Activated gamma-delta T cell treated with Interleukin-2 at 50 U/mL for 16 hours (primary cell): Measurements from ENCODE around the gene IFNA16.
"Not testable (repeated sequence)": the region's sequence is repeated elsewhere in the genome, so short reads cannot be mapped to it uniquely, and the experiment has no call there.

Experiments
- DNase-seq: peaks from one replicate; pipeline ENCODE4 v3.0.0-alpha.2; 2020

The IFNA16 gene

GRCh38 chr9:21217211-21217610, at the start of gene IFNA16:
Gene IFNA16 (minus strand): TSS chr9:21217311. CDS start chr9:21217305, 6 bp downstream.
- DNase-seq = not testable (repeated sequence)

DNA sequence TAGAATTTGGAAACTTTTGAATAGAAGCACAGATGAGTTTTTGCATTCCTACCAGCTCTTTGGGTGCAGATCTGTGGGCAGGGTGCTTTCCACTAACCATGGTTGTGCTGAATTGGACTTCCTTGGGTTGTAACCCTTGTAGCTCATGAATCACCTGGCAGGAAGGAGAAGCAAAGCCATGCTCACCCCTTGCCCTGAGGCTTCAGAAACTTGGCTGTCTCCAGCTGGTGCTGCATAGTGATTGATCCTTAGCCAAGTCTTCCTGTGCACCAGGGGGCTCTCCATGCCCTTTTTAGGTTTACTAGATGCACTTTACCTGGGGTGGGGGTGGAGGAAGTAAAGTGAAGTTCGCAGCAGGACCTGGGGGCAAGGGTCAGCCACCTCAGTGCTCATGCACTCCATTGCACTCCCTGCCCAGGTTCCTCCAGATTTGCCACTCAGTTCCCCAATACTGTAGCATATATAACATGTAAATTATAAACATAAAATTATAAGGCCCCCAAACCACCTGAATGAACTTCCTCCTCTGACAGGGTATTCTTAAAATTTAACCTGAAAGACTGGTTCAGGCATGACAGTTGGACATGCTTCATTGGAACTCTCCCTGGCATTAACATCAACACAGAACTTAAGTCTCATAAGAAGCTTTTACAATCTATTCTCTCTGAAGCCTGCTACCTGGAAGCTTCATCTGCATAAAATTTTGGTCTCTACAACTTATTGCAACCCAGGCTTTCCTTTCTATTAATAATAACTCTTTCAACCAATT, 48.5 kb upstream of the IFNA16 start:
- DNase-seq = no peak

GRCh38 chr9:21255538-21256212, 38.6 kb upstream of the IFNA16 start:
- no peak for DNase-seq

DNA sequence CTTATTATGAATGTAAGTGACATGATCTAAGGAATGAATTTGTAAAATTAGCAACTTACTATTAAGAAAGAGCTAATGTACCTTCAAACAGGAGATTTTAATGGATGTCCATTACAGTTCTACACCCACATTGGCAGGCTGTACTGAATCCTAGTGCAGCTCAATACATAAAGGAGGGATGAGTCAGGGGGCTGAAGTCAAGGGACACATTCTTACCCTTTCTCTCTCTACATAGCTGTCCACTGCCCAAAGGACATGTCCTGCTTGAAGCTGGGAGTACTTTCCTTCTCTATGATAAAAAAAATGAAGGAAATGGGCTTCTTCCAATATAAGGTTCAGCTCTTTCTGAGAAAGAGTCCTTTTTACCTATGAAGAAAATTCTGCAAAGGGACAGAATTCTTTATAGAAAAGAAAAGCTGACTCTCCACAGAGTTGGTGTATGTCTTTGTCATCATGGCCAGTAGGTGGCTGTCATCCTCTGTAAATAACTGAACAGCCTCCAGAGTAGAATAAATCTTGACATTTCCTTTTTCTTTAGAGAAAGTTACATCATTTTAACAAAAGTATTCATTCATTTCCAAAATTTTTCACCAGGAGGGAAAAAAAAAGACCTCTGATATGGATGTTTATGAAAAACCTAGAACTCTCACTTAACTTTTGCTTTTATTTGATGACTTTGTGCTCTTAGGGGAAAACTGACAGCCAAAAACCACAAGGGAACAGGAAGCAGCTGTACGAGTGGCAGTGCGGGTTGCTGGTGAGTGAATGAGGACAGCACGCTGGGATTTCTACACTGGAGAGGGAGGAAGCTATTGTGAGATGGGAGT, 35.8 kb upstream of the IFNA16 start:
- no peak for DNase-seq

GRCh38 chr9:21251638-21252037, 34.5 kb upstream of the IFNA16 start:
- DNase-seq = no peak

GRCh38 chr9:21251190-21251589, 34.1 kb upstream of the IFNA16 start:
- no peak for DNase-seq

DNA sequence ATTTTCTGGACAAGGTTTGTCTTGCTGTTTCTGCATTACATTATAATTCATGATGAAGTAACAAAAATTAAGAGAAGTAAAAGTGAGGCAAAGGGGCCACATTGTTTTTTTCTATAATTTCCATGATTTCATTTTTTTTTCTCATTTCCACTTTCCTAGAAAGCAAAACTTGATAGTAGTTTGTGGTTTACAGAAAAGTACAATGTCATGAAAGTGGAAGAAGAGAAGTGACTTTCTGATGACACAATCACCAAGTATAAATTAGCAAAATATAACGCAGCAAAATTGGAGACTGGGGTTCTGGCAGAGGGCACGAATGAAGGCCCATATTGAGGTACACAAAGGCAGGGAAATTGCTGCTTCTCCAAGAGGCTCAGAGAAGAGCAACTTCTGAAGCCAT, 27.7 kb upstream of the IFNA16 start:
- no peak for DNase-seq

DNA sequence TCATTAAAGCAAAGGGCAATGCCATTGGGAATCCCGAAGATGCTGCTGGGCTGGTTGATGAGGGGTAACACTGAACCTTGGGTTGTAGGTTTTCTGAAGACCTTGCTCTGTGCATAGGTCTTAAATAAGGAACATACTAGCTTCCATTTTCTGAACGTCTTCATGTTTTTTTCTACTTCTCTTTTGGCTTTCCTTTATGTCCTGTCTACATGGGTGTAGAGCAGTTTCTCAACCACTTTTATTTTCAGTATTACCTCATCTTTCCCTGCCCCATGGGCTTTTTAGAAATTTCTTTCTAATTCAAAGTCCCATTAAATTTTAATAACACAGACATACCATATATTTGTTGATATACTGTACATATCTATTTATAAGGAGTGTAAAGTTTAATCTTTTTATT, 22.8 kb upstream of the IFNA16 start, which contains the start of gene IFNA14:
Gene IFNA14 (minus strand): TSS at position 95 of the 400 bp plus-strand sequence. CDS start 70 bp downstream, at position 25.
- DNase-seq = no peak

GRCh38 chr9:21236360-21236714, 19.2 kb upstream of the IFNA16 start:
- not testable (repeated sequence) for DNase-seq

- DNase-seq = not testable (repeated sequence)
These were observed 18.6 kb upstream of the IFNA16 start for GRCh38 chr9:21235468-21236359.

GRCh38 chr9:21234153-21234687, 17.1 kb upstream of the IFNA16 start:
- no peak for DNase-seq

DNA sequence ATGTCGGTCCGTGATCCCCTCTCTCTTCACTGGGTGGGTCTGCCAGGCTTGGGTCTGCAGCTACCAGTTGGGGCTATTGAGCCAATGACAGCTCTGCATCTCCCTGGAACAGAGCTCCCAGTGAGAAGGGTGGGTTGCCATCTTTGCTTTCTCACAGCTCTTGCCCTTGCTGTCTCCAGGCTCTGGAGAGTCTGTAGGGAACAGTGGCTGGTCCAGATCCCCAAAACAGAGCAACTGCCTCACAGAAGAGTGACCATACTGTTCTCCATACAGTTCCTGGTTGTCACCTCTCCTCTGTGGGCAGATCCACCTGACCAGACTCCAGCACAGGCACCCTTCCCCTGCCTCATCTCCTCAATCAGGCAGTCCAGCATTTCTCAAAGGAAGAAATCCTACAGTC, 16.1 kb upstream of the IFNA16 start:
- DNase-seq = no peak

GRCh38 chr9:21228122-21228521, 11.0 kb upstream of the IFNA16 start, which contains the start of gene IFNA17:
Gene IFNA17 (minus strand): TSS chr9:21228222. CDS start chr9:21228173, 49 bp downstream.
- DNase-seq = no peak

DNA sequence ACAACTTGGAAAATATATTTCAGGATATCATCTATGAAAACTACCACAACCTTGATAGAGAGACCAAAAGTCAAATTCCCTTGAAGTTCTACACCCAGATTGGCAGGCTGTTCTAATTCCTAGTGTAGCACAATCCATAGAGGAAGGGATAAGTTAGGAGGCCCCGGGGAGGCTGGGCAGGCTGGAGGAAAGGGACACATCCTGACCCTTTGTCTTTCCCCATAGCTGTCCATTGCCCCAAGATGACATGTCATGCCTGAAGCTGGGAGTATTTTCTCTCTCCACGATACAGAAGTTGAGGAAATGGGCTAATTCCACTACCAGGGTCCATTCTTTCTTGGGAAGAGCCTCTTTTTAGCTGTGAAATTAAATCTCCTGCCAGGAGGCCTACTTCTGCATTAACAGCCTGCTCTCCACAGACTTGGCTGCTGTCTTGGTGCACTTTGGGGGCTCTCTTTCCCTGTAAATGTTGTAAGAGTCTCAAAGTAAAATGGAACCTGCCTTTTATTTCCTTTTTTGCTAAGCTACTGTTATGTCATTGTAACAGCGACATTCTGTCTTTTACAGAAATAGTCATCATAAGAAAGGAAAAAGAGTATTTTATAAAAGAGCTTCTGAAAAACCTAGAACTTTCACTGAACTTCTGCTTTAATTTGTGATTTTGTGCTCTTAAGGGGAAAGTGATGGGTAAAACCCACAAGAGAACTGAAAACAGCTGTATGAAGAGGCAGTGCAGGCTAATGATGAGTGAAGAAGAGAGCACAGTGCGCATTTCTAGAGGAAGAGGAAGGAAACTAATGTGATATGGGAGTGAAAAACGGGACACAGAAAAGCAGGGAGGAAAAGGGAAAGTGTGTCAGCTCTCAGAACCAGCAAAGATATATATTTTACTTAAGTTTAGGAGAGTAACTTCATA, 3.4 kb downstream of the IFNA16 start:
- DNase-seq = not testable (repeated sequence)

DNA sequence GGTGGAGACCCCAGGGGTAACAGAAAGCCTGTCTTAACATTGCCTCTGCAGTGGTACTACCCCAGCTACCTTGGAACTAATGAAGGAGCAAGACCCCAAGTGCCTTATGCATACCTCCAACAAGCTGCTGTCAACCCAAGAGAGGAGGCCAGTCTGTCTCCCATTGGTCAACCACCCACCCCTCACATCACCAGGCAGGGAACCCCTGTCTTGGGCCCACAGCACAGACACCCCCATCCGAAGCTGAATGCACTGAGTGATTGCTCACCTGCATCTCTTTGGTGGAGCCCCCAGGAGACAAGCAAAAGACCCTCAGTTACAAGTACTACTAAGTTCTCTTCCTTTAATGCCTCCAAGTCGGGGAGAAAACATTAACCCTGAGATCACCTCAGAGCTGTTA, 5.0 kb downstream of the IFNA16 start:
- not testable (repeated sequence) for DNase-seq

DNA sequence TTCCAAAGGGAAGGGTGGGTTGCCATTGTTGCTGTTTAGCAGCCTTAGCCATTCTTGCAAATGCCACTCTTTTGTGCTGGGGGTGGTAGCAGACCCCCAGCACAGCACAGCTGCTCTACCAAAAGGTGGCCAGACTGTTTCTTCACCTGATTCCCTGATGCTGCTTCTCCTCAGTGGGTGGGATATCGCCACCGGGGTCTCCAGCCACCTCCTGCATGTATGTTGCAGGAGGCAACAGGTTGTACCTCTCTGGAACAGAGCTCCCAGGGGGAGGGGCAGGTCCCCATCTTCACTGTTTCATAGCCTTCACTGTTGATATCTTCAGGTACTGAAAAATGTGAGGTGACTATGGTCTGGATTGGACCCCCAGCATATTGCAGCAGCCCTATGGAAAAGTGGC, 6.3 kb downstream of the IFNA16 start:
- not testable (repeated sequence) for DNase-seq

DNA sequence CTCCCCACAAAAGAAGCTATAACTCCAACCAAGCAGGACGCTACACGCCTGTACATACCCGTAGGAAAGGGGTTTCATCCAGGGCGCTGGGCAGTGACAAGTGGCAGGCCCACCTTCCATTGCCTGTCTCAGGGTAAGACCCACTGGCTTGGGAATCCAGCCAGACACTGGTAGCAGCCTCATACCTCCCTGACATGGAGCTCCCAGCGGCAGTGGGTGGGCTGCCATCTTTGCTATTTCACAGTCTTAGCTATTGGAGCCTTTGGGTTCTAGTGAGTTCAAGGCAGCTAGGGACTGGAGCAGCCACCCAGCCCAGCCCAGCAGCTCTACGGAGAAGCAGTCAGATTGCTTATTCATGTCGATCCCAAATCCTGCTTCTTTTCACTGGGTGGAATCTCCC, 6.8 kb downstream of the IFNA16 start:
- DNase-seq = no peak

- DNase-seq = not testable (repeated sequence)
These were observed 10.1 kb downstream of the IFNA16 start, which contains the start of gene IFNA10 for GRCh38 chr9:21207043-21207442. Gene IFNA10 (minus strand): TSS chr9:21207143. CDS start chr9:21207097, 46 bp downstream.

DNA sequence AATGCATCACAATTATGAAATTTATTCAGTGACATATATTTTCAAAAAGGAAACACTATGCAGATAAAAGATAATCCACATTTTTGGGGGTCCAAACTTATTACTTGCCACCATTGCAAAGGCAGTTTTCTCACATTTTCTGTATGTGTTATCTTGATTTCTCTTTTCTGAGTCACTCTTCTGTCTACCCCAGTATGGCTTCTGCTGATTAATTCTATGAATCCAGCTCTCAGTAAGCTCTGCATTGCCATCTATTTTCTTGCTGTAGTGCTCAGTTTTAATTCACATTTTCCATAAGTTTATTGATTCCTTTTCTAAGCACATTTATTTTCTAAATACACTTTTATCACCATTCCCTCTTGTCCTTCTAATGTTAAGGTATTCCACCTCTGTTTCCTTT, 11.9 kb downstream of the IFNA16 start:
- DNase-seq = no peak

DNA sequence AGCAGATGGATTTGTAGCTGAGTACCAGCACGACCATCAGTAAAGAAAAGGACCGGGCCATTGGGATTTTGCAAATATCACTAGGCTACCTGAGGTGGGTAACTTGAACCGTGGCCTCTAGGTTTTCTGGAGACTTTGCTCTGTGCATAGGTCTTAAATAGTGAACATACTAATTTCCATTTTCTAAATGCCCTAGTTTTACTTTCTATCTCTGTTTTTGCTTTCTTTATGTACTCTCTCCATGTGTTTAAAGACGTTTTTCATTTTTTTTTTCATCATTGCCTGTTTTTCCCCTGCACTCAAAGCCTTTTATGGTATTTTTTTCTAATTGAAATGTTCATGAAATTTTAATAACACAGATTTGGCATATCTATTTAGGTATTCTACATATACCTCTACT, 15.0 kb downstream of the IFNA16 start, which contains the start of gene IFNA7:
Gene IFNA7 (minus strand): TSS at position 101 of the 400 bp plus-strand sequence. CDS start 40 bp downstream, at position 61.
- not testable (repeated sequence) for DNase-seq
